Measurements from ENCODE around the gene MRPS31.
"Not testable (repeated sequence)": the region's sequence is repeated elsewhere in the genome, so short reads cannot be mapped to it uniquely, and the experiment has no call there.

GRCh38 chr13:40714433-40714832 is 56.6 kb downstream of the MRPS31 start:
- TF ChIP-seq CTCF, EZH2 (IDR thresholded peaks at IDR 0.05): not testable (repeated sequence)
